ENCODE results near the gene CDX1. TPM values are rescaled to one million over a fixed set of nuclear protein-coding genes. Genes with fewer than 3 reads are reported as not detected.

Gene CDX1
- total and polyA plus RNA-seq, 2 of the 8 experiments (the other 6 are each of a cell fraction or from before 2014, with no cell fraction given): not detected

DNA sequence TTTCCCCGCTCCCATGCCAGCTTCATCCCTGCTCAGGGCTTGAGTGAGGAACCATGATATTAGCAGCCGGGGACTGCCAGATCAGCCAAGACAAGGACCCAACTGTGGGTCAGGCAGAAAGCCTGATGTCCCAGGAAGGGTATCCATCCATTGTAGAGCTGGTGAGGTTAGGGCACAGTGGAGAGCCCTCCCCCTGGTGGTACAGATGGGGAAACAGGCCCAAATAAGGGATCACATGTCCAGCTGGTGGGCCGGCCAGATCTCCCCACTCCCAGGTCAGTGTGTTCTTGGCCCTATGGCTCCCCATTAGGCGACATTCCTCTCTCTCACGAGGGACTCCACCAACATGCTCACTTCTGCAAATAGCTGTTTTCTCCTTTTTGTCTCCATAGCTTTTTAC, 9.0 kb downstream of the CDX1 start:
- H4K8ac ChIP-seq (ENCODE audit: extremely low read depth, insufficient read depth, low read length): no peak overlapping the region; the same call in 1 of the 2 replicates
- H3K27ac ChIP-seq (ENCODE audit: low read depth, low read length): no peak overlapping the region
- H2BK20ac ChIP-seq (ENCODE audit: low read length): no peak overlapping the region
- H3K79me1 ChIP-seq (ENCODE audit: low read depth, low read length): no peaks in the 10 kb centered on the region; the same call in 1 of the 2 replicates
- H2AK5ac ChIP-seq (ENCODE audit: low read depth, low read length): no peak overlapping the region
- DNase-seq (ENCODE audit: low read depth in 1 of 2, low spot score in 2 of 2): peak in 1 of 2 experiments; percentile 66
- H3K4me1 ChIP-seq (replicated peaks in 1 of 4; ENCODE audit: control insufficient read depth in 3 of 4, insufficient read depth in 4 of 4, low read length in 3 of 4): no peaks in the 10 kb centered on the region; a peak in 1 of 7 replicates
- H2BK120ac ChIP-seq (replicated peaks; ENCODE audit: low read depth, low read length): no peak overlapping the region
- H2BK5ac ChIP-seq (ENCODE audit: low read depth, low read length): no peak overlapping the region
- no peak overlapping the region for H3K9ac ChIP-seq (replicated peaks in 1 of 4; ENCODE audit: extremely low read depth in 1 of 4, low read depth in 3 of 4, low read length in 3 of 4)
- FAIRE-seq: peak; percentile 90
- H3K23ac ChIP-seq (ENCODE audit: insufficient read length): no peak overlapping the region
- no peak overlapping the region for H4K91ac ChIP-seq (replicated peaks; ENCODE audit: insufficient read length, low read length)
- H3K4me2 ChIP-seq (ENCODE audit: insufficient read depth in 1 of 2, low read depth in 2 of 2, low read length in 2 of 2): no peak overlapping the region
- no peak overlapping the region for H2BK12ac ChIP-seq (ENCODE audit: low read depth, low read length)
- no peak overlapping the region for H3K56ac ChIP-seq (replicated peaks; ENCODE audit: insufficient read length, low read depth, low read length)
- H3K9me3 ChIP-seq (ENCODE audit: insufficient read depth in 2 of 2, low read depth in 1 of 2, low read length in 1 of 2): no peaks in the 10 kb centered on the region
- no peak overlapping the region for H3K18ac ChIP-seq (ENCODE audit: extremely low read depth, low read length)
- CTCF ChIA-PET (ENCODE audit: partially characterized antibody): interaction anchor here (0.5 to 17.8 kb wide), 29 partner anchors 14 to 506 kb away, joined by 3 to 406 read pairs (median 4); partner anchors contain the start of genes CDX1, PDGFRB and SLC6A7
- H2AFZ ChIP-seq (ENCODE audit: low read length): no peak overlapping the region
- H3K79me2 ChIP-seq (ENCODE audit: control insufficient read depth in 1 of 2, insufficient read depth in 2 of 2, low read length in 2 of 2): no peaks in the 10 kb centered on the region
- no peaks in the 10 kb centered on the region for H3K23me2 ChIP-seq (ENCODE audit: low read depth, low read length)
- 0 out of 2 replicates have a peak overlapping the region, but pooled peaks have one; percentile 16 for H2BK15ac ChIP-seq (ENCODE audit: low read length)
- no peak overlapping the region for H3K4ac ChIP-seq (replicated peaks; ENCODE audit: insufficient read length, low read depth, low read length)
- peaks cover 0 to 19% (median 12%) of the 10 kb centered on the region in 4 experiments; a peak in 6 of 7 replicates for H3K27me3 ChIP-seq (replicated peaks in 1 of 4; ENCODE audit: control insufficient read depth in 3 of 4, extremely low read depth in 1 of 4, insufficient read depth in 3 of 4, low read length in 3 of 4)
- H4K5ac ChIP-seq (ENCODE audit: insufficient read length, low read depth, low read length): no peak overlapping the region
- H3K36me3 ChIP-seq (ENCODE audit: control insufficient read depth in 2 of 4, insufficient read depth in 4 of 4, low read length in 3 of 4): no peaks in the 10 kb centered on the region
- no peaks in the 10 kb centered on the region for H4K20me1 ChIP-seq (replicated peaks in 1 of 2; ENCODE audit: control insufficient read depth in 1 of 2, insufficient read depth in 2 of 2, low read length in 2 of 2)
- POLR2A ChIA-PET (ENCODE audit: partially characterized antibody): interaction anchor here (0.9 kb wide), 1 partner anchor 44 kb away, joined by 3 read pairs; no protein-coding TSS in a partner anchor
- no peak overlapping the region for H3K4me3 ChIP-seq (ENCODE audit: extremely low read depth in 1 of 4, insufficient read depth in 2 of 4, low read depth in 3 of 4, low read length in 4 of 4)
- no peak overlapping the region for H3K14ac ChIP-seq (ENCODE audit: insufficient read length)
- 61% methylated on average over 5 of the region's 5 CpGs; no CpG with 5 or more reads in 1 of the 2 experiments for WGBS, 2 experiments (ENCODE audit: extremely low coverage in 1 of 2, insufficient coverage in 1 of 2, insufficient read length in 1 of 2, insufficient replicate concordance in 2 of 2, low coverage in 1 of 2, low lambda C conversion rate in 2 of 2, missing lambda C conversion rate in 1 of 2)
- TF ChIP-seq GABPA (IDR thresholded peaks at IDR 0.05; ENCODE audit: borderline replicate concordance, insufficient read depth, low read length): peak; percentile 68; the same call in 1 of the 2 replicates
- TF ChIP-seq, protein P1, sequence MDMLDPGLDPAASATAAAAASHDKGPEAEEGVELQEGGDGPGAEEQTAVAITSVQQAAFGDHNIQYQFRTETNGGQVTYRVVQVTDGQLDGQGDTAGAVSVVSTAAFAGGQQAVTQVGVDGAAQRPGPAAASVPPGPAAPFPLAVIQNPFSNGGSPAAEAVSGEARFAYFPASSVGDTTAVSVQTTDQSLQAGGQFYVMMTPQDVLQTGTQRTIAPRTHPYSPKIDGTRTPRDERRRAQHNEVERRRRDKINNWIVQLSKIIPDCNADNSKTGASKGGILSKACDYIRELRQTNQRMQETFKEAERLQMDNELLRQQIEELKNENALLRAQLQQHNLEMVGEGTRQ (IDR thresholded peaks at IDR 0.05; ENCODE audit: low read length): peak; percentile 75
- TF ChIP-seq POU5F1 (IDR thresholded peaks at IDR 0.05; ENCODE audit: low read depth, low read length): no peak
- TF ChIP-seq KDM4A (IDR thresholded peaks at IDR 0.05; ENCODE audit: low read depth, low read length, severe bottlenecking): no peak
- no peak for TF ChIP-seq SAP30 (IDR thresholded peaks at IDR 0.05; ENCODE audit: insufficient read depth, insufficient replicate concordance, low read length)
- peak; percentile 72; the same call in 1 of the 2 replicates for TF ChIP-seq ATF3 (IDR thresholded peaks at IDR 0.05; ENCODE audit: insufficient read depth, low read depth, low read length)
- peak; percentile 81 for TF ChIP-seq SRF (IDR thresholded peaks at IDR 0.05; ENCODE audit: low read depth, low read length)
- TF ChIP-seq YY1 (IDR thresholded peaks at IDR 0.05; ENCODE audit: low read depth, low read length): 0 out of 2 replicates have a peak, but pooled peaks have one; percentile 42

All from H1 (cell line).